GM12874 (cell line): ENCODE measurements around the gene ATPAF1.

ENCODE experiments used
- CTCF ChIP-seq: IDR thresholded peaks from 2 replicates; pipeline ENCODE4 v1.5.1; 2011; ENCODE audit warnings: low read depth, mild to moderate bottlenecking, control low read depth, low read length, moderate library complexity; ENCODE audit not compliant: insufficient read depth

ATPAF1 gene

GRCh38 chr1:46615088-46615487, 53.1 kb downstream of the ATPAF1 start:
- TF ChIP-seq CTCF = no peak

GRCh38 chr1:46614604-46614984, 53.6 kb downstream of the ATPAF1 start:
- no peak for TF ChIP-seq CTCF

- TF ChIP-seq CTCF = no peak
Measured at GRCh38 chr1:46613661-46614603, 54.2 kb downstream of the ATPAF1 start.

GRCh38 chr1:46612937-46613660, 55.1 kb downstream of the ATPAF1 start:
- TF ChIP-seq CTCF = no peak

- TF ChIP-seq CTCF = no peak
Measured at GRCh38 chr1:46611691-46612221, 56.4 kb downstream of the ATPAF1 start.

- no peak for TF ChIP-seq CTCF
Measured at GRCh38 chr1:46607345-46608130, 60.6 kb downstream of the ATPAF1 start.
